ENCODE results near the gene NLGN1. TPM values are rescaled to one million over a fixed set of nuclear protein-coding genes. Genes with fewer than 3 reads are reported as not detected.

Gene NLGN1
- total RNA-seq, 1 experiment from 2014 or later = 5.2 TPM

DNA sequence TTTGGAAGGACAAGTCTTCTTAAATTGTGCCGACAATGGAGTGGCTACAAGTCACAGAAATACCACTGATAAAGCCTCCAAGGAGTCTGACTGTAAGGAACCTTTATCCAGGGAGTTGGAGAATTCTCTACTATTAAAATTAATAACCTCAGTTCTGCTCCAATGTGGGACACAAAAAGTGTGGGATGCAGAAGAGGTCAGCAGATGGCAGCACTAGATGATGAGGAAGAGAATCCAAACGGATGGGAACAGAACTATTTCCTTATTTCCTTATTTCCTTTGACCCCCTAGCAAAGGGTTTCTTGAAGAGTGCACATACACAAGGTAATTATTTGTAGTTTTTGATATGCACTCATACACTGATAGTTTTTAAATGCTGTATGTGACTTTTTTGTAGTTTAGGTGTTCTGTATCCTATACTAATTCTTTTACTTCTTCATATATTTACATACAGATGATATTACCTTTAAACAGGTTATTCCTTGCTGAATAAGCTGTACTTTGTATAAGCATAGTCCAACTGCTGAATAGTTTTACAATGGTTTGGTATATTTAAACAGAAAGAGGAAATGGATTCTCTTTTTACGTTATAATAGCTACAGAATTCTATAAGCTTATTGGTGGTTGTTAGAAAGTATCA is 25.6 kb upstream of the NLGN1 start:
- Histone ChIP-seq H2BK5ac (ENCODE audit: insufficient read length, low read length) (no peak overlapping the region), H2BK12ac (ENCODE audit: insufficient read length, low read depth, low read length) (no peak overlapping the region), H3K23ac (ENCODE audit: insufficient read length, low read depth, low read length) (no peak overlapping the region), H3K23me2 (ENCODE audit: insufficient read length, low read depth, low read length, poor library complexity, severe bottlenecking) (no peaks in the 10 kb centered on the region), H2BK20ac (ENCODE audit: low read depth, low read length, poor library complexity, severe bottlenecking) (no peak overlapping the region), H3K27ac (ENCODE audit: insufficient read length, low read depth, low read length) (no peak overlapping the region), H4K8ac (replicated peaks; ENCODE audit: insufficient read length, low read depth, low read length) (no peak overlapping the region), H4K20me1 (ENCODE audit: control insufficient read depth, insufficient read depth, insufficient read length) (no peaks in the 10 kb centered on the region), H4K5ac (ENCODE audit: insufficient read length, low read depth, low read length) (no peak overlapping the region), H3K18ac (ENCODE audit: insufficient read length, low read depth, low read length) (no peak overlapping the region), H4K91ac (ENCODE audit: insufficient read length, low read depth, low read length) (no peak overlapping the region), H2AFZ (ENCODE audit: low read length) (peak overlapping the region; percentile 23), H3K14ac (ENCODE audit: insufficient read depth, low read length) (no peak overlapping the region), H2AK5ac (ENCODE audit: insufficient read length, low read length) (no peak overlapping the region), H3K56ac (ENCODE audit: insufficient read length, low read depth, low read length) (no peak overlapping the region), H3K79me1 (ENCODE audit: insufficient read depth, low read depth, low read length, poor library complexity, severe bottlenecking) (no peaks in the 10 kb centered on the region), H3K4me2 (ENCODE audit: insufficient read depth, insufficient read length, low read length) (no peak overlapping the region), H3K27me3 (ENCODE audit: insufficient read depth, low read length) (no peaks in the 10 kb centered on the region), H3T11ph (ENCODE audit: low read length) (no peak overlapping the region), H3K4ac (ENCODE audit: low read depth, low read length) (no peak overlapping the region), H2BK120ac (ENCODE audit: low read depth, low read length, poor library complexity, severe bottlenecking) (no peak overlapping the region), H3K9me3 (ENCODE audit: control insufficient read depth, low read depth, low read length) (no peaks in the 10 kb centered on the region), H3K79me2 (ENCODE audit: insufficient read depth, low read length) (no peaks in the 10 kb centered on the region), H3K4me1 (ENCODE audit: insufficient read depth, low read length) (no peaks in the 10 kb centered on the region; the same call in 1 of the 2 replicates), H3K9ac (ENCODE audit: extremely low read depth, insufficient read length, low read length) (no peak overlapping the region), H2BK15ac (ENCODE audit: low read depth, low read length) (no peak overlapping the region)
- Mint-ChIP-seq H3K27ac (no peak overlapping the region), H3K36me3 (ENCODE audit: insufficient read depth in 1 of 3, low read depth in 3 of 3) (no peaks in the 10 kb centered on the region; a peak in 1 of 7 replicates), H3K4me3 (no peak overlapping the region), H3K27me3 (ENCODE audit: low read depth) (no peaks in the 10 kb centered on the region), H3K4me1 (peaks cover 8% of the 10 kb centered on the region in 2 experiments), H3K9me3 (no peaks in the 10 kb centered on the region; a peak in 1 of 5 replicates)
- peak; percentile 75 for TF ChIP-seq CTCF (conservative IDR thresholded peaks at IDR 0.05)
- no CpG with 5 or more reads among the region's 3 CpGs for WGBS (ENCODE audit: extremely low coverage, insufficient read length, low lambda C conversion rate)
- peak; percentile 35 for DNase-seq

Measured in H9 (cell line).